ENCODE data around the gene VRK3. TPM values are rescaled to one million over a fixed set of nuclear protein-coding genes. Genes with fewer than 3 reads are reported as not detected.

VRK3 gene
- total RNA-seq, 2 donors from 2014 or later = 18.5 to 23.5 TPM

DNA sequence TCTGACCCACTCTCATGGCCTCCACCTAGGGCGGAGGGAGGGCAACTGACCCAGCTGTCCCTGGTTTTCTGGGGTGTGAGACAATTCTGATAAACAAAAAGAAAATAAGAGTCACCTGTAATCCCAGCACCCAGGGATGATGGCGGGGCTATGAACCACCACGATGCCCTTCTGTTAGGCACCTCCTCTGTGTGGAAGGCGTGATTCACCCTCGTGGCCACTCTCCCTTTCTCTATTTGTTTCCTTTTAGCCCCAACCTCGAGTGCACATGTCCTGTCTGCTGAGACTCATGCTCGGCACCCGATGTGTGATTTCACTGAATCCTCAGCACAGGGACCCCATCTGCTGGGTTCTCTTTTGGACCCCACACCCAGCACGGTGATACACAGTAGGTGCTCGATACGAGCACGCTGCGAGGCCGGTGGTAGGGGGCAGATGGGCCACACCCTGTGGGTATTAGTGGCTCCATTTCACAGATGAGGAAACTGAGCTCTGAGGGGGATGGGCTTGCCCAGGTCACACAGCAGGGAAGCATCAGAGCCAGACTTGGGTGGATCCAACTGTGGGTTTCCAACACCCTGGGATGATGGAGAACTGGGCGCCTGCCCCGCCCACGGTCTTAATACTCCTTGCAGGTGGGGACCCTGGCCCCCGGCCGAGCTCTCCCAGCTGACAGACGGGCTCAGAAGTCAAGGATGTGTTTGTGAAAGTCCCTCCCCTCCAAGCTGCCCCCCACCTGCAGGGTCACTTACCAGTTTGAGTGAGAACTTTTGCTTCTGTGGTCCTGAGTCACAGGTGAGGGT is 24.9 kb downstream of the VRK3 start:
- ATAC-seq (no peak), DNase-seq (no peak)
- intact Hi-C loops (cut with DNase I) = no loop called here

DNA sequence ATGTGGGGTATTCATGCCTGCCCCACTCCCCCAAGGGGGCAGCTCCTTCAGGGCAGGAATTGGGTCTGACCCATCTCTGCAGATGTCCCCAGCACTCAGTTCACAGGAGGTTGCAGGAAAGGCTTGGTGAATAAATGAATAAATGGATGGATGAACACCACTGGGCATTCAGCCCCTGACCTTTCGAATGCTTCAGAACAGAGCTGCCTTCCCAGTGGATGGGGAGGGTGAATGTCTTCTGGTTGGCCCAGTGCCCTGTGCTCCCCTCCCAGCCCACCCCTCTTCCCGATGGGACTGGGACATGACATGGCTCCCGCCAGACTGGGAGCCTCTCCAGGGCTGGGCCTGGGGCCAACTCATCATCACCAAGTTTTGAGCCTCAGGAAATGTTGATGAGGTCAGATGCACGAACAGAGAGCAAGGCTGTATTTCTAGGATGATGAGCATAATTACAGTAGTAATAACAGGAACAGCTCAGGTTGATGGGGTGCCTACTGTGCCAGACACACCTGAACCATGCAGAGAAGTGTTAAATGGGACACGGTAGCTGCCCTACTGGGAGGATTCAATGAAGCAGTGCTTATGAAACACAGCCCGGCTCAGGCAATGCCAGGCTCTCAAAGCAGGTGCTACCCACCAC is 25.7 kb downstream of the VRK3 start:
- DNase-seq (no peak), ATAC-seq (peak in 1 of 2 donors; percentile 13)
- intact Hi-C loops (cut with DNase I) = no loop called here

DNA sequence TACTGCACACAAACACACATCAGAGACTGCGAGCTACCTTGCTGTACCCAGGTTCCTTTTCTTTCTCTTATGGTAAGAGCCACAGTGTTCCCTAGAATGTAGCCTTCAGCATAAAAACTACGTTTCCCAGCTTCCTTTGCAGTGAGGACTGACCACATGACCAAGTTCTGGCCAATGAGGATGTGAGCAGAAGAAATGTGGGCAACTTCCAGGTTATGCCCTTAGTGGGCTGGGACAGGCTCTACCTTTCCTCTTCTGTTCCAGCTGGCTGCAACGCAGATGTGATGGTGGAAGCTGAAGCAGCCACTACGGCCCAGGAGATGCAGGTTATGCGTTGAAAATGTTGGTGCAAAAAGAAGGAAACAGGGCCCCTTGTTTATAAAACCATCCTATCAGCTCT is 27.5 kb downstream of the VRK3 start:
- intact Hi-C loops (cut with DNase I) = no loop called here
- peak; percentile 22 to 43 for ATAC-seq
- DNase-seq = no peak

DNA sequence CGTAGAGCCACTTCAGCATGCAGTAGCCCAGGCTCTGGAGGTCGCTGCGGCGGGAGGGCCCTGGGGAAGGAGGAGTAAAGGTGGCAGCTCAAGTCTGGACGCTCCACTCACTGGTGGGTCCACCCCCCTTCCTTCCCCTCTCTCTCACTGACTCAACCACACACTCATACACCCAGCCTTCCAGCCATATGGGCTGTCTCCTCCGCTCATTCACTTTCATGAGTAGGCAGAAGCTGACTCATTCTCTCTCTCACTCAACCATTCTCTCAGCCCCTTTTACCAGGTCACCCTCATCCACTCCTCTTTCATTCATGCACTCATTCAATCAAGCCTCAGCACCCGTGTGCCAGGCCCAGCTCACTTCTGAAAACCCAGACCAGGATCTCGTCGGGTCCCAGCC is 36.7 kb downstream of the VRK3 start:
- ATAC-seq (no peak), DNase-seq (no peak)
- intact Hi-C loops (cut with DNase I) = no loop called here

DNA sequence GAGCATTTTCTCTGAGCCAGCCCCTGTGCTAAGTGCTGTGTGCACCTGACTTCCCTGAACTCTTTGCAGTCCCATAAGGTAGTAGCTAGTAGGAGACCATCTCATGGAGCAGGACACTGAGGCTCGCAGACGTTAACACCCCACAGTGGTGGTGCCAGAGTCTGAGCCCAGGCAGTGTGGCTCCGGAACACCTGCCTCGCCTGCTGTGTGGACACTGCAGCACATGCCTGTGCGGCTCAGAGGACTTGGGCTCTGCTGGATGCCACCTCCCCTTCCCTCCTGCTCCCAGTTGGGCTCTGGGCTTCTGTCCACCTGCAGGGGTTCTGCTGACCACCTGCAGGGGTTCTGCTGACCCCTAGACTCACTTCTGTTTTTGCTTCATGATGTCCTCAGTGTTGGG is 37.2 kb downstream of the VRK3 start:
- ATAC-seq (no peak), DNase-seq (no peak)
- intact Hi-C loops (cut with DNase I) = no loop called here

DNA sequence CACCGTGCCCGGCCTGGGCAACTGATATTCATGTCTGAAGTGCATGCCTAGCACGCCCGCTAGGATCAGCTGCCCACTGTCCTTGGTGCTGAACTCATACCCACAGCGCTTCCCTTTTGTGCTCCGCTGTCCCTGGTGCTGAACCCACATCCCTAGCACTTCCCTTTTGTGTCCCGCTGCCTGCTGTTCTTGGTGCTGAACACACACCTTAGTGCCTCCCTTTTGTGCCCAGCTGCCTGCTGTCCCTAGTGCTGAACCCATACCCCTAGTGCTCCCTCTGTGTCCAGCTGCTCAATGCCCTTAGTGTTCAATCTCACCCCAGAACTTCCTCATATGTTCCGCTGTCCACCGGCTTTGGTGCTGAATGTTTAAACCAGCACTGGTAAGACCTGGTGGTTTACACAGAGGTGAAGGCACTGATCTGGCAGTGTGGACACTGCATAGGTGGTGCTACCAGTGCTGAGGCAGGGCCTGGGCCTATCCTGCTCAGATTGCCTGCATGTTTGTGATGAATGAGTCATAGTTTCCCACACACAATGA is 37.9 kb downstream of the VRK3 start:
- DNase-seq (peak; percentile 91), ATAC-seq (peak; percentile 86 to 89)
- intact Hi-C loops (cut with DNase I) = no loop called here

DNA sequence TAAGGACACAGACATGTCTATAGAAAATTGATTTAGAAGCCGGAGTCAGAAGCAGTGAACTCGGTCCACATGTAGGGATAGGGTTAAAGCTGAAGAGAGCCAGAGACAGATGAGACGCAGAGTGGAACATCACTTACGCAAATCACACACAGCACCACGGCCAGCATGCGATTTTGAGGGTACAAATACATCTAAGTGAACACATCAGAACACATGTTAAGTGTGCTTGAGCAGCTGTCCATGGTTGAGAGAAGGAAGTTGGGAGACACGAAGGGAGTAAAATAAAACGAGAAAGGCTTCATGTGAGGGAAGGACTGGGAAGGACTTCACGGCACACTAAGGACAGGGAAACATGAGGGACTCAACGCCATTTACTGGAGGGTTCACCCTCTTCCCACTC is 38.8 kb downstream of the VRK3 start:
- ATAC-seq = no peak
- intact Hi-C loops (cut with DNase I) = no loop called here
- no peak for DNase-seq

DNA sequence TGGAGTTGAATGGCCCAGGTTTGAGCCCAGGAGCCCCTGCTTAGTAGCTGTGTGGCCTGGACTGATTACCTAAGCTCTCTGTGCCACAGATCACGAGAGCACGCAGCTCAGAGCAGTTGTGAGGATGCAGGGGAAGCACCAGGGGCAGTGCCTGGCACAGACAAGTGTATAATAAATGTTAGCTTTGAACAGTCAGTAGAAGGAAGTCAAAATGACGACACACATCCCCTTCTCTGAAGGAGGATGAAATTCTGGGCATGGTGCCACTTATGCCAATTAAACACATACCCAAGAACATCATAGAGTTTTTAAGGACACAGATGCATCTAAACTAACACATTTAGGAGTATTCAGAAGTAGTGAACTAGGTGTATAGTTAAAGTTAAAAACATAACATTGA is 39.3 kb downstream of the VRK3 start:
- DNase-seq = no peak
- intact Hi-C loops (cut with DNase I) = no loop called here
- ATAC-seq = no peak

DNA sequence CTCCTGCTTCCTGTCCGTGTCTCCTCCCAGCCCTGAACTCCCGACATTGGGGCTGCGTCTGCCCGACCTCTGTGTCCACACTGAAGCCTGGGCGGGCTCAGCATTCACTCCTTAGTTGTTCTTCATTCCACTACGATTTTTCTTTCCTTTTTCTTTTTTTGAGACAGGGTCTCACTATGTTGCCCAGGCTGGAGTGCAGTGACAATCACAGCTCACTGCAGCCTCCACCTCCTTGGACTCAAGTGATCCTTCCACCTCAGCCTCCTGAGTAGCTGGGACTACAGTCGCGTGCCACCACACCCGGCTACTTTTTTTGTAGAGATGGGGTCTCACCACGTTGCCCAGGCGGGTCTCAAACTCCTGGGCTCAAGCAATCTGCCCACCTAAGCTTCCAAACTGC is 40.7 kb downstream of the VRK3 start:
- no peak for ATAC-seq
- intact Hi-C loops (cut with DNase I) = no loop called here
- DNase-seq = no peak

DNA sequence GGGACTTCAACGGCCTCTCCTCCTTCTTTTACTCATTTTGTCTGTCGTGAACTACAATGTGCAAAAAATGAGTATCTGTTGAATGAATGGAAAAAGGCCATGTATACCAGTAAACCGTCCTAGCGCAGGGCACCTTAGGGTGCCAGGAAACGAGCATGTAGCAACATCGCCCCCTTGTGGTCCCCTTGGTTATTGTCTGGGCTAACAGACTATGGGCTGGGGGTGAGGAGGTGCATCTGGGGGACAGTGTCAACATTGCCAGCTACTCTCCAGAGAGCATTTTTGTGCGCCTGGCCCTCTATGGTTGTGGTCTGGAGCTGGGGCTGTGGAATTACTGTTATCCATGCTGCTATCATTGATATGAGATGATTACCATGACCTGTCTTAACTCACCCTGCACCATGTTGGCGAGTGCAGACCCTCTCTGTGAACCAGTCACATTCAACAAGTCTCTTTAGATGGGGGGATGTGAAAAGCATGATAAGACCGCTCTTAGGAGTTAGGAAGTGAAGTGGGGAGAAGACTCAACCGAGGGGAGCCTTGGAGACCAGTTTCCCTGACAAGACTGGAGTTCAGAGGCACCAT is 41.4 kb downstream of the VRK3 start:
- ATAC-seq = peak; percentile 56 to 69
- DNase-seq = peak; percentile 60
- intact Hi-C loops (cut with DNase I) = loop anchor here (1.0 to 2.0 kb wide), 2 partner anchors 46 to 47 kb away; no protein-coding TSS in a partner anchor

DNA sequence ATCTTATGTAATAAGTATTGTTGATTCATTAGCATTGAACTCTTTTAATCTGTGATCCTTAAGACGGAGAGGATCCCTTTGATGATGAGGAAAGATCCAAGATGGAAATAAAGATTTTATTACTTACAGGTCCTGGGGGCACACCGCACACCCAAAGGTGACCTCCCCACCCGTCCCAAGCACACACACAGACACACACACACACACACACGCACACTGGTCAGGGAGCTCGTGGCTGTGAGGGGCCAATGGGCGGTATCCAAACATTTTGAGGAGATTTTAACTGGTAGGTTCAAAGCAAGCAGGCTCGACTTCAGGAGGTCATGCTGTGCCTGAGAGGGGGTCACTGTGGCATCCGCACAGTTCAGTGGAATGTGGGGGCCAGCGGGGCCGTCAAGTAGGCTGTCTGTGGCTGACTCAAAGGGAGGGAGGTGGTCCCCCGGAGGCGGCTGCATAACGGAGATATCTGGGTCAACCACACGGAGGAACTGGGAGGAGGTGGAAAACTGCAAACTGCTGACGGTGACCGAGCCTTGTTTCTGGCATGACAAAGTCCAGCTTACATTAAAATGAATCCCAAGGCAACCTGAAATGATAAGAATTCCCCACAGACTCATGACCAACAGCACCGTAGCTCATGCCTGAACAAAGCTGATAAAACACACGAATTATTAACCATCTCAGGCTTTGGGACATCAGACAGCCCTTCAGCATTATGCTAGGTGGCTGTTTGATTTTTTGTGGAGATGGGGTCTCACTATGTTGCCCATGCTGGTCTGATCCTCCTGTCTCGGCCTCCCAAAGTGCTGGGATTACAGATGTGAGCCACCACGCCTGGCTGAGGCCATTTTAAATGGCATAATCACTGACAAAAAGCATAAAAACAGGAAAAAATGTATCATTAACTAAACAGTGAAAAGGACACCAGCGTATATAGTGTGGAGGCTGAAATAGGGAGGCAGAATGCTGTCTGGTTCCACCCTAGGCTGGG is 43.3 kb downstream of the VRK3 start:
- DNase-seq (no peak), ATAC-seq (no peak)
- intact Hi-C loops (cut with DNase I) = loop anchor here in 1 of 2 donors (2.0 kb wide), 1 partner anchor 45 kb away; no protein-coding TSS in a partner anchor

DNA sequence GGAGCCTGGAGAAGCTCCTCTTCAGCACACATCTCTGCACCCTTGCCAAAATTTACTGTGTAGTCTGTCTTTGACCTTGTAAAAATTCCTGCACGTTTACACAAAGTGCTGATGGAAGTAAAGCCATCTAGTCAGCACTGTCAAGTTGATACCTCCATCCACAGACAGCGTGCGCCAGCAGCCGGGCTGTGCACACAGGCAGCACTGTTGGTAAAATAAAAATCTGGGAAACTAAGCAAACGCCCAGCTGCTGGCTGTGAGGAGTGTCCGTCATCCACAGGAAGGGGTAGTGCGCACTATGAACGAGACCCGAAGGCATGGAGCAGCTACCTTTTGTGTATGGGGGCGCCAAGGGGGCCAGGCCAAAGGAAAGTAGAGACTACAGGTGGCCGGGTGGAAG is 46.8 kb downstream of the VRK3 start:
- ATAC-seq (no peak), DNase-seq (no peak)
- intact Hi-C loops (cut with DNase I) = no loop called here

DNA sequence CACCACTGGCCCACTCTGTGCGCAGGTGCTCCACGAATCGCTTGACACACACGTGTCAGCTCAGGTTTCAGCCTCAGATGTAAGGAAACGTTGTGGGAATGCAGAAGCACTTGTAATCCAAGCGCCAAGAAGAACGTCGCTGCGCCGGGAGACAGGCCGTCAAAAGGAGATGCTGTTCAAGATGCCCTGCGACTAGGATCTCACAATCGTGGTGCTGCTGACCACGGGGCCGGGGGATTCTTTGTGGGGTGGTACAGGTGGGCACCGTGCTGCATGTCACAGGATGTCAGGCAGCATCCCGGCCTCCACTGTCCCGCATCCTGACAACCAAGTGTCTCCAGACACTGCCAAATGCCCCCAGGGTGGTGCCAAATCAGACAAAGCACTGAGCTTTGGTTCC is 47.3 kb downstream of the VRK3 start:
- intact Hi-C loops (cut with DNase I) = no loop called here
- no peak for DNase-seq
- no peak for ATAC-seq

DNA sequence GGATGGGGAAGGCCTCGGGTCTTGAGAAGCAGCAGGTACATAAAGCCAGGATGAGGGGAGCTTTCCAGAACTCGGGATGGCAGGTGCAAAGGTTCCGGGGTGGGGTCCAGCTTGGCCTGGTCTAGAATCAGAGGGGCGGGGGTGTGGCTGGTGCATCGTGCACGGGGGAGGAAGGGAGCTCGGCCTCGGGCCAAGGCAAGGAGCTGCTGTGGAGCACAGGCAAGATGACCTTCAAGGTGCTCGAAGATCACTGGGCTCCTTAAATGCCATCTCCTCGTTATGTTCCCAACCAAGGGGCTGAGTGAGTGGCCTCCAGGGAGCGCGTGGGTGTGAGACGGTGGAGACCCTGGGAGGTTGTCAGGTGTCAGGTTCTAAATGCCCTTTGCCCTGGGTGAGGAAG is 48.1 kb downstream of the VRK3 start:
- no peak for DNase-seq
- intact Hi-C loops (cut with DNase I) = no loop called here
- no peak for ATAC-seq

DNA sequence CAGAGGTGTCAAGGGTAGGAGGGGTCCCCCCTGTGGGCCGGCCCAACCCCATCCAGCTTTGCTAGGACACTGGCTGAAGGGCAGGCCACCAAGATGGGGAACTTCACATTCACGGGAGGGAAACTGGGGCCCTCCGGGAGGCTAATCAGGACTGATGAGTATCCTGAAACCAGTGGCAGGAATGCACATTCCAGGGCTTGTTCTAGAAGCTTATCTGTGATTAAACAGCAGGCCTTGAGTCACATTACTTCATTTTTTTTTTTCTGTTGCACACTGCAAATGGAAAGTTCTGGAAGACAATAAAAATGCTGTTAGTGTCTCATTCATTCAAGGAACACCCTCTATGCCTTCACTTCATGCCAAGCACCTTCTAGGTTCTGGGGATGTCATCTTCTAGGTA is 48.7 kb downstream of the VRK3 start:
- intact Hi-C loops (cut with DNase I) = no loop called here
- DNase-seq (no peak), ATAC-seq (no peak)

DNA sequence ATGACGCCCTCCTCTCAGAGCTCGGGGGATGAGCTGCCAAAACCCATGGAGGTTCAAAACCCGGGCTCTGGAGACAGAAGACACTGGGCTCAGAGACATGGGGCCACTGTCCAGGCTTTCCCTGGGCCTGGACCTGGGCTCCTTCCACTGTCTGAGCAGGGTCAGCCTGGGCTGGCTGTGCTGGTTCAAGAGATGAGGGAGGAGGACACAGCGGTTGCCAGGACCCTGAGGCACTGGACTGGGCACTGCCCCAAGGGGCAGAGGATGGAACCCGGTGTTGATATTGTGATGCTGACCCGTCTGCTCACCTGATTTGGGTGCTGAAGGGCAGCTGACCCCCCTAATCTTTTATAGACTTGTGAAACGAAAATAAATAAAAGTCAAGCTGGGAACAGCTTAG is 50.1 kb downstream of the VRK3 start:
- DNase-seq = no peak
- ATAC-seq = no peak
- intact Hi-C loops (cut with DNase I) = no loop called here

DNA sequence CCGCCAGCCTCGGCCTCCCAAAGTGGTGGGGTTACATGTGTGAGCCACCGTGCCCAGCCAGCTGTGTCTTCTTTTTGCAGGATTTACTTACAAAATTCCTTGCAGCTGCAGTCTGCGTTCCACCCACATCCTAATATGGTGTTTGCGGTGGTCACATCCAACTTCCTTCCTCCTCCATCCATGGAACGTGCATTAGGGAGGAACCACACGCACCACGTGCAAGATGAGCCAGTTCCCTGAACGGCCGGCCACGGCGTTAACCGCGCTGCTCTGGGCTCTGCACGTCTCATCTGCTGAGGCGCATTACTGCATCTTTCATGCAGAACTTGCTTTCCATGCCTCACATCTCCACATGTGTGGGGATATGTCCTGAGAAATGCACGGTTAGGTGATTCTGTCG is 51.2 kb downstream of the VRK3 start:
- DNase-seq (peak; percentile 43), ATAC-seq (peak in 1 of 2 donors; percentile 36)
- intact Hi-C loops (cut with DNase I) = no loop called here

DNA sequence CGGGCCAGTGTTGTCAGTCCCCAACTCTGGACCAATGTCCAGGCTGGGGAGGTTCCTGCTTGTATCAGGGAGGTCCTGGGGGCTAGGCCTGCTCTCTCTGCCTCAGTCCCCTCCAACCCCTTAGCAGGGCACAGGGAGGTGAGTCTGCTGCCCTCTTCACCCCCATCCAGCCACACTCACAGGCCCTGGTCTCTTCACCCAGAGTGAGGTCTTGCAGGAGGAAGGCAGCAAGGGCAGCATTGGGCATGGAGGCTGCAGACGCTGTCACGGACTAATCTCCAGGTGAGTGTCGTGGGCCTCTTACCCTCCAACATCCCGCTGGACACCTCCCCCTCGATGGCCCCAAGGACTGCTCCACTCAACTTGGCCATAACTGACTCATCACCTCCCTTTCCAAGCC is 52.3 kb downstream of the VRK3 start:
- ATAC-seq = no peak
- intact Hi-C loops (cut with DNase I) = no loop called here
- DNase-seq = no peak

DNA sequence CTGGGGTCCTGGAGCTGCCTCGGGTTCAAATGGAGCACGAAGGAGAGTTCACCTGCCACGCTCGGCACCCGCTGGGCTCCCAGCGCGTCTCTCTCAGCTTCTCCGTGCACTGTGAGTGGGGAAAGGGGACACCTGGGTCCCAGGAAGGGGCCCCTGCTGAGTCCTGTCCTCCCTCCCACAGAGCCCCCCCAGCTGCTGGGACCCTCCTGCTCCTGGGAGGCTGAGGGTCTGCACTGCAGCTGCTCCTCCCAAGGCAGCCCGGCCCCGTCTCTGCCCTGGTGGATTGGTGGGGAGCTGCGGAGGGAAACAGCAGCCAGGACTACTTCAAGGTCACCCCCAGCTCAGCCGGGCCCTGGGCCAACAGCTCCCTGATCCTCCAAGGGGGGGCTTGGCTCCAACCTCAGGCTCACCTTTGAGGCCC is 53.2 kb downstream of the VRK3 start:
- intact Hi-C loops (cut with DNase I) = no loop called here
- ATAC-seq (peak in 1 of 2 donors; percentile 24), DNase-seq (no peak)

All from left cardiac atrium (tissue), 4 donors.